Measurements from ENCODE around the gene PARD6A. TPM values are rescaled to one million over a fixed set of nuclear protein-coding genes. Genes with fewer than 3 reads are reported as not detected.

Gene PARD6A
- polyA plus RNA-seq, 1 donor (not counting 4 experiments of a cell fraction or from before 2014, with no cell fraction given) = 0.20 TPM

GRCh38 chr16:67651847-67652246 lies 8.9 kb upstream of the PARD6A start:
- Histone ChIP-seq H3K9me3 (ENCODE audit: control insufficient read depth, low read depth, low read length) (no peaks in the 10 kb centered on the region), H3K4me1 (ENCODE audit: control insufficient read depth, extremely low read depth, insufficient read depth, low read length) (no peaks in the 10 kb centered on the region), H2AFZ (ENCODE audit: control insufficient read depth, low read length) (no peak overlapping the region), H3K27me3 (ENCODE audit: control insufficient read depth, extremely low read depth, insufficient read depth, low read length) (peaks cover 81% of the 10 kb centered on the region), H3K27ac (ENCODE audit: control insufficient read depth, insufficient read depth, low read length) (no peak overlapping the region), H3K36me3 (ENCODE audit: control insufficient read depth in 2 of 2, extremely low read depth in 1 of 2, insufficient read depth in 2 of 2, low read length in 2 of 2) (no peaks in the 10 kb centered on the region), H3K79me2 (ENCODE audit: control insufficient read depth, insufficient read depth, low read length) (no peaks in the 10 kb centered on the region), H3K9ac (ENCODE audit: control insufficient read depth, extremely low read depth, insufficient read depth, low read length) (no peak overlapping the region), H3K9me1 (ENCODE audit: control insufficient read depth, extremely low read depth, insufficient read depth, low read length) (no peaks in the 10 kb centered on the region), H3K4me2 (ENCODE audit: control insufficient read depth, extremely low read depth, insufficient read depth, low read depth, low read length) (no peak overlapping the region), H4K20me1 (ENCODE audit: control insufficient read depth, extremely low read depth, insufficient read depth, low read length) (peaks cover 2% of the 10 kb centered on the region), H3K4me3 (ENCODE audit: control insufficient read depth in 2 of 3, extremely low read depth in 1 of 3, insufficient read depth in 2 of 3, low read depth in 1 of 3, low read length in 3 of 3) (no peak overlapping the region)
- dilution Hi-C loops (cut with MboI; ENCODE audit: extremely low pct_ligation_motif_present, low sequenced_read_pairs) = no loop called here
- no peak for DNase-seq (ENCODE audit: low read depth, low spot score)
- TF ChIP-seq CTCF (optimal IDR thresholded peaks at IDR 0.05 in 1 of 3, IDR thresholded peaks at IDR 0.05 in 1 of 3, conservative IDR thresholded peaks at IDR 0.05 in 1 of 3; ENCODE audit: extremely low read depth in 1 of 3, insufficient read depth in 2 of 3, low read length in 3 of 3) (no peak), EZH2 (IDR thresholded peaks at IDR 0.05; ENCODE audit: low read length) (no peak)
- no peak for FAIRE-seq

GRCh38 chr16:67652578-67653127 lies 8.1 kb upstream of the PARD6A start:
- dilution Hi-C loops (cut with MboI; ENCODE audit: extremely low pct_ligation_motif_present, low sequenced_read_pairs) = no loop called here
- no peaks in the 10 kb centered on the region for H3K79me2 ChIP-seq (ENCODE audit: control insufficient read depth, insufficient read depth, low read length)
- H3K27me3 ChIP-seq (ENCODE audit: control insufficient read depth, extremely low read depth, insufficient read depth, low read length) = peaks cover 74% of the 10 kb centered on the region
- no peak overlapping the region for H3K9ac ChIP-seq (ENCODE audit: control insufficient read depth, extremely low read depth, insufficient read depth, low read length)
- H3K36me3 ChIP-seq (ENCODE audit: control insufficient read depth in 2 of 2, extremely low read depth in 1 of 2, insufficient read depth in 2 of 2, low read length in 2 of 2) = no peaks in the 10 kb centered on the region
- H3K4me1 ChIP-seq (ENCODE audit: control insufficient read depth, extremely low read depth, insufficient read depth, low read length) = no peaks in the 10 kb centered on the region
- H3K4me2 ChIP-seq (ENCODE audit: control insufficient read depth, extremely low read depth, insufficient read depth, low read depth, low read length) = peak overlapping the region; percentile 62
- DNase-seq (ENCODE audit: low read depth, low spot score) (no peak), FAIRE-seq (no peak)
- no peak overlapping the region for H2AFZ ChIP-seq (ENCODE audit: control insufficient read depth, low read length)
- no peak overlapping the region for H3K27ac ChIP-seq (ENCODE audit: control insufficient read depth, insufficient read depth, low read length)
- H3K4me3 ChIP-seq (ENCODE audit: control insufficient read depth in 2 of 3, extremely low read depth in 1 of 3, insufficient read depth in 2 of 3, low read depth in 1 of 3, low read length in 3 of 3) = no peak overlapping the region
- no peaks in the 10 kb centered on the region for H3K9me1 ChIP-seq (ENCODE audit: control insufficient read depth, extremely low read depth, insufficient read depth, low read length)
- H3K9me3 ChIP-seq (ENCODE audit: control insufficient read depth, low read depth, low read length) = no peaks in the 10 kb centered on the region
- no peak for TF ChIP-seq EZH2 (IDR thresholded peaks at IDR 0.05; ENCODE audit: low read length)
- TF ChIP-seq CTCF (optimal IDR thresholded peaks at IDR 0.05 in 1 of 3, IDR thresholded peaks at IDR 0.05 in 1 of 3, conservative IDR thresholded peaks at IDR 0.05 in 1 of 3; ENCODE audit: extremely low read depth in 1 of 3, insufficient read depth in 2 of 3, low read length in 3 of 3) = no peak
- H4K20me1 ChIP-seq (ENCODE audit: control insufficient read depth, extremely low read depth, insufficient read depth, low read length) = peaks cover 2% of the 10 kb centered on the region

Data from keratinocyte (primary cell).